Naive thymus-derived CD8-positive, alpha-beta T cell (primary cell): ENCODE results near the gene SOHLH1. TPM values are rescaled to one million over a fixed set of nuclear protein-coding genes. Genes with fewer than 3 reads are reported as not detected.

ENCODE experiments used
- ATAC-seq, 2 donors: fragments of 150-1000 bp; cut with Tn5 transposase in 1 of 2; sonication (Bioruptor Pico), chemical (Tn5 transposase) in 1 of 2; 1 replicate in 1 of 2; 2 replicates in 1 of 2; pipeline ENCODE4 v1.10.0; 2021; ENCODE audit warnings: mild to moderate bottlenecking in 2 of 2, moderate library complexity in 2 of 2
- POLR2A ChIA-PET: fragments of 350-600 bp; sonication (Branson Sonifier 250); formaldehyde crosslinking; loops from one replicate; lab custom pipeline; 2021; ENCODE audit warnings: antibody characterized with exemption; lab: Charles Lee
- DNase-seq, 10 donors: peaks; one replicate each; pipeline versions ENCODE4 v3.0.0 to v3.0.0-alpha.2; 2020 to 2022
- H3K27ac Mint-ChIP-seq, 10 donors: one replicate each; pipeline ENCODE4 v1.8.0; 2020 to 2022; ENCODE audit warnings: mild to moderate bottlenecking in 10 of 10, mixed read lengths in 10 of 10, moderate library complexity in 4 of 10, inconsistent platforms in 1 of 10
- H3K27me3 Mint-ChIP-seq, 5 donors: one replicate each; pipeline ENCODE4 v1.8.0; 2021 to 2022; ENCODE audit warnings: mixed read lengths in 5 of 5
- H3K36me3 Mint-ChIP-seq, 3 donors: one replicate each; pipeline ENCODE4 v1.8.0; 2020 to 2022; ENCODE audit warnings: mixed read lengths in 3 of 3, mild to moderate bottlenecking in 2 of 3, inconsistent platforms in 1 of 3
- H3K4me1 Mint-ChIP-seq, 4 donors: one replicate each; pipeline ENCODE4 v1.8.0; 2021 to 2022; ENCODE audit warnings: mixed read lengths in 4 of 4
- H3K4me3 Mint-ChIP-seq, 10 donors: one replicate each; pipeline ENCODE4 v1.8.0; 2020 to 2022; ENCODE audit warnings: mild to moderate bottlenecking in 10 of 10, mixed read lengths in 10 of 10, moderate library complexity in 6 of 10, inconsistent platforms in 1 of 10
- H3K9me3 Mint-ChIP-seq, 9 donors: one replicate each; pipeline ENCODE4 v1.8.0; 2020 to 2022; ENCODE audit warnings: mixed read lengths in 9 of 9, mild to moderate bottlenecking in 3 of 9, inconsistent platforms in 1 of 9, moderate library complexity in 1 of 9
- polyA plus RNA-seq, 3 donors: library from polyadenylated mRNA; unstranded; fragments of 300-500 nt; fragmentation: Illumina TruSeq; gene quantifications; one replicate each; pipeline ENCODE4 v1.2.3, GENCODE V29; 2021
- total RNA-seq, 8 experiments: library from RNA in 2 of 8; stranded (reverse) in 2 of 8; gene quantifications; one replicate each; pipeline ENCODE4 v1.2.3 and lab custom pipeline; 2021 to 2026

The SOHLH1 gene
- total and polyA plus RNA-seq, 5 experiments from 2014 or later = not detected

DNA sequence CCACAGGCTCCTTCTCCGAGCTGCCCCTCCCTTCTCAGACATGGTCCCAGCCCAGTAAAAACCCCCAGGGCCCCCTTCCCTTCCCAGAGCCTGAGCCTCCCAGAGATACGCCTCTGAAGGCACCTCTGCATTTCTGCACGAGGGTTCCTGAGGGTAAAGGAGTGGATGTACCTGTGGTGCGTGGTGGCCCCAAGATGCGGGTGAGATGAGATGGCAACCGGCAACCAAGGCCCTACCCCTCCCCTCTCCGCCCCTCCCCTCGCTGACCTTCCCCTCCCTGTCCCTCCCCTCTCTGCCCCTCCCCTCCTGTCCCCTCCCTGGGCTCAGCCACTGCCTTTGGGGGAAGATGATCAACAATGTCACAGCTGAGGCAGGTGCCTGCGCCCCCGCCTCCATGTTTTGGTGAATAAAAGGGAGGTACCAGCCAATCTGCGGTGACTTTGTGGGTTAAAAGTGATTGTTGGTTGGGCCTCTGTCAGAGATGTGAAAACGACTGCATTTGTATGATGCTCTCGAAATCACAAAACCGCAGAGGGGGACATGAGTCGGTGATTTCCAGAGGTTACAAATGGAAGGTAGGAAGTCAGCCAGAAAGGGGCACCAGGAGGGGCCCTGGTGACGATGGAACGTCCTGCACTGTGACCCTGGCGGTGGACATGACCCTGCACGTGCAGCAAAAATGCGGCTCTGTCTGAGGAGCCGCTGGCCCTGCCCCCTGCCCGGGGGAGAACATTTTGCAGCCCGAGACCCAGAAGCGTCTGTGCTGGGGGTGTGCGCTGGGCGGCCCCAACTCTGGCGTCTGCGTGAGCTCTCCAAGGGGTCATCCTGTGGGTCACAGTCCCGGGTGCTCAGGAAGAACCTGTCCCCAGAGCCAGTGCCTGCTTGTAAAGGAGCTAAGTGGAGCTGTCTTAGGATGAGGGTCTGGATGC lies 32.5 kb downstream of the SOHLH1 start:
- no peak overlapping the region for H3K27ac Mint-ChIP-seq
- no peak overlapping the region for H3K4me3 Mint-ChIP-seq
- ATAC-seq (no peak), DNase-seq (no peak)
- no peaks in the 10 kb centered on the region for H3K4me1 Mint-ChIP-seq
- H3K36me3 Mint-ChIP-seq = no peaks in the 10 kb centered on the region
- H3K27me3 Mint-ChIP-seq = peaks cover 0 to 3% (median 3%) of the 10 kb centered on the region in 5 donors
- POLR2A ChIA-PET = no interaction called here
- H3K9me3 Mint-ChIP-seq = peaks cover 0 to 5% (median 0%) of the 10 kb centered on the region in 9 donors

DNA sequence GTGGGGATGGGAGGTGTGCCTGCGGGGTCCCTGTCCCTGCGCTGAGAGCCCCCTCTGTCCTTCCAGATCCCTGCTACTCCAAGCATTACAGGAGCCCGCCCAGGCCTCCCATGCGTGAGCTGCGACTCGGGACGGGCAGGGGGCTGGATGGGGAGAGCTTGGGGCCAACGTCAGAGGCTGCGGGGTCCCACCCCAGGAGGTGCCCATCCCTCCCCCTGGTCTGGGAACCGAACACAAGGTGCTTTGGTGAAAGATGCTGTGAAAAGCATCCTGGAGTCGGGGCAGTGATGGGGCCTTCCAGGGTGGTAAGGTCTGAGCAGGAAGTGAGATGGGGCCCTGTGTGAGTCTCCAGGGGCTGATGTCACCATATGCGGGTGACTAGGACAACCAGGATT lies 33.5 kb downstream of the SOHLH1 start:
- H3K27ac Mint-ChIP-seq = no peak overlapping the region
- H3K27me3 Mint-ChIP-seq = peaks cover 0 to 3% (median 0%) of the 10 kb centered on the region in 5 donors
- H3K9me3 Mint-ChIP-seq = peaks cover 0 to 5% (median 0%) of the 10 kb centered on the region in 9 donors
- H3K36me3 Mint-ChIP-seq = no peaks in the 10 kb centered on the region
- no peaks in the 10 kb centered on the region for H3K4me1 Mint-ChIP-seq
- ATAC-seq (no peak), DNase-seq (no peak)
- H3K4me3 Mint-ChIP-seq = no peak overlapping the region
- POLR2A ChIA-PET = no interaction called here

DNA sequence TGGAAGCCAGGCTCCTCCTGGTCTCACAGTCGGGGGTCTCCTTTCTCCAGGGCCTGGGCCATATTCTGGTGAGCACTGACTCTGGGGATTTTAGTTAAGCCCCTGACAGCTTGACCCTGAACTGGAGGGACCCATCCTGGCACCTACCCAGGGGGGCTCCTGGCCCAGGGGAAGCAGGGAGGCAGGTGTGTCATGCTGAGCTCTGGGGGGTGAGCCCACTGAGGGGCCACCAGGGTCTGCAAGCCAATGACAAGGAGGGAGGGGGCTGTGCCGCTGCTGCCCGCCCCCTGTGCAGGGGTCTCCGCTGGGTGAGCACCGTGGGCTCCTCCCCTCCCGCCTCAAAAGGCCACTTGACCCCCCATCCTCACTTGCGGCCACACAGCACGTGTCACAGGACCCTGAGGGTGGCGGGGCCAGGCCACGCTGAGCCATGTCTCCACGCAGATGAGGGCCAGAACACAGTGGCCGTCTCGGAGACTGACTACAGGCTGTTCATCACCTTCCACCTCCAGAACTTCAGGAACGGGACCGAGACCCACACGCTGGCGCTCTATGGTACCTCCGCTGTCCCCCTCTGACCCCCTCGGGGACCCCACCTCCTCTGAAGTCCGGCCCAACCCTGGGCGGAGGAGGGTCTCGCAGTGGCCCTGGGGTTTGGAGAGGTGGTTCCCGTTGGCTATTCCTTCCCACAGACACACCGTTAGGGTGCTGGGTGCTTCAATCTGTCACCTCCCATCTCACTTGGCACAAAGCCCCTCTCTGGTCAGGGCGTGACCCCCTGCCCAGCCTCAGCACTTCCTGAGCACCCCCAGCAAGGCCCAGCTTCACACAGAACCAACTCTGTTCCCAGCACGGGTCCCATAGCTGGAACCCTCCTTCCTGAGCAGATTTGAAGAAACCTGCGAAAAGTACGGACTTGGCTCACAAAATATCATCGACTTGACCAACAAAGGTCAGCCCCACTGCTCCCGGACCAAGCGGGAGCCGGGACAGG lies 34.2 kb downstream of the SOHLH1 start:
- no peak for ATAC-seq
- Mint-ChIP-seq H3K27ac (peak overlapping the region in 1 of 10 donors; percentile 1), H3K4me1 (no peaks in the 10 kb centered on the region), H3K27me3 (peaks cover 0 to 3% (median 0%) of the 10 kb centered on the region in 5 donors), H3K9me3 (peaks cover 0 to 5% (median 0%) of the 10 kb centered on the region in 9 donors), H3K4me3 (no peak overlapping the region), H3K36me3 (no peaks in the 10 kb centered on the region)
- POLR2A ChIA-PET = no interaction called here
- DNase-seq = no peak

DNA sequence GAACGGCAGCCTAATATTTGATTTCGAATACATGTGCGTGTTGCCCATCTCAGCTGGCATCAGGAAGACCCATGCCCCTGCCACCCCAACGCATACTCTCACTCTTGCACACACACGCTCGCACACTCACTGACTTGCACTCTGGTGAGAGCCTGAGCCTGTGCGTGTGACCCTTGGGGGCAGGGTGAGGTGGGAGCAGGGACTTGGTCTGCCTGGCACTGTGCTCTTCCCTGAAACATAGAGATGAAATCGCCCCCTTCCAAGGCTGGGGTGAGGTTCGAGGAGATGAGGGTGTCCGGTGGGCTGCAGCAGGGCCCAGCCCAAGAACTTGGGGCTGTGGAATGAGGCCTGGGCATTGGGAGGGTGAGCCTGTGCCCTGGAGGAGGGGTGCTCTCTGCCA lies 35.0 kb downstream of the SOHLH1 start:
- no peaks in the 10 kb centered on the region for H3K36me3 Mint-ChIP-seq
- POLR2A ChIA-PET = no interaction called here
- peaks cover 0 to 3% (median 0%) of the 10 kb centered on the region in 5 donors for H3K27me3 Mint-ChIP-seq
- H3K4me1 Mint-ChIP-seq = no peaks in the 10 kb centered on the region
- ATAC-seq (no peak), DNase-seq (no peak)
- H3K4me3 Mint-ChIP-seq = no peak overlapping the region
- no peak overlapping the region for H3K27ac Mint-ChIP-seq
- peaks cover 0 to 5% (median 0%) of the 10 kb centered on the region in 9 donors for H3K9me3 Mint-ChIP-seq

DNA sequence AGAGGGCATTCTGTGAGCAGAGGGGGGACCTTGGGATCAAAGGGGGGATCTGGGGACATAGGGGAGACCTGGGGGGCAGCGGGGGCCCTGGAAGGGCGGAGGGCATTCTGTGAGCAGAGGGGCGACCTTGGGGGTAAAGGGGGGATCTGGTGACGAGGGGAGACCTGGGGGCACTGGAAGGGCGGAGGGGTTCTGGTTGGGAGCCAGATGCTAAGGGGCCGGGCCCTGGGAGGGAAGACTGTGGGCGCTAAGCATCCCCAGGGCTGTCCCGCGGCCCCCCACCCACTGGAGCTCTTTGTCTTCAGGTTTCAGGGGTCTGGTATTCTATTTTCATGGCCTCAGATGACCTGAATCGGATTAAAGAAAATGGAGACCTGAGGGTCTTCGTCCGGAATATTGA lies 35.4 kb downstream of the SOHLH1 start:
- peaks cover 0 to 3% (median 0%) of the 10 kb centered on the region in 5 donors for H3K27me3 Mint-ChIP-seq
- H3K9me3 Mint-ChIP-seq = peaks cover 0 to 2% (median 0%) of the 10 kb centered on the region in 9 donors
- ATAC-seq (no peak), DNase-seq (no peak)
- no peaks in the 10 kb centered on the region for H3K36me3 Mint-ChIP-seq
- H3K4me1 Mint-ChIP-seq = no peaks in the 10 kb centered on the region
- H3K4me3 Mint-ChIP-seq = no peak overlapping the region
- no peak overlapping the region for H3K27ac Mint-ChIP-seq
- POLR2A ChIA-PET = no interaction called here

DNA sequence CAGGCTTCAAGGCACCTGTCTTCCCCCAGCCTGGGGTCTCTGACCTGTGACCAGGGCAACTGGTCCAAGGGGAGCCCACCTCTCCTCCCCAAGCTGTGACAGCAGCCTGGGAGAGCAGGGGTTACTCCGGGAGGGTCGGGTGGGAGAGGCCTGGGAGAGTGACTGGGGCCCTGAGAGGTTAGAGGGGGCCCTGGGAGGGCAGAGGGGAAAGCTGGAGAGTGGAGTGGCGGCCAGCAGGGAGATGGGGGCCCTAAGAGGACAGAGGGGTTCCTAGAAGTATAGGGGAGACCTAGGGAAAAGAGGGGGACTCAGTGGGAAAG lies 35.9 kb downstream of the SOHLH1 start:
- no peaks in the 10 kb centered on the region for H3K4me1 Mint-ChIP-seq
- H3K36me3 Mint-ChIP-seq = no peaks in the 10 kb centered on the region
- H3K4me3 Mint-ChIP-seq = no peak overlapping the region
- DNase-seq = no peak
- no peak for ATAC-seq
- peaks cover 0 to 3% (median 0%) of the 10 kb centered on the region in 5 donors for H3K27me3 Mint-ChIP-seq
- H3K9me3 Mint-ChIP-seq = no peaks in the 10 kb centered on the region
- H3K27ac Mint-ChIP-seq = no peak overlapping the region
- POLR2A ChIA-PET = no interaction called here

DNA sequence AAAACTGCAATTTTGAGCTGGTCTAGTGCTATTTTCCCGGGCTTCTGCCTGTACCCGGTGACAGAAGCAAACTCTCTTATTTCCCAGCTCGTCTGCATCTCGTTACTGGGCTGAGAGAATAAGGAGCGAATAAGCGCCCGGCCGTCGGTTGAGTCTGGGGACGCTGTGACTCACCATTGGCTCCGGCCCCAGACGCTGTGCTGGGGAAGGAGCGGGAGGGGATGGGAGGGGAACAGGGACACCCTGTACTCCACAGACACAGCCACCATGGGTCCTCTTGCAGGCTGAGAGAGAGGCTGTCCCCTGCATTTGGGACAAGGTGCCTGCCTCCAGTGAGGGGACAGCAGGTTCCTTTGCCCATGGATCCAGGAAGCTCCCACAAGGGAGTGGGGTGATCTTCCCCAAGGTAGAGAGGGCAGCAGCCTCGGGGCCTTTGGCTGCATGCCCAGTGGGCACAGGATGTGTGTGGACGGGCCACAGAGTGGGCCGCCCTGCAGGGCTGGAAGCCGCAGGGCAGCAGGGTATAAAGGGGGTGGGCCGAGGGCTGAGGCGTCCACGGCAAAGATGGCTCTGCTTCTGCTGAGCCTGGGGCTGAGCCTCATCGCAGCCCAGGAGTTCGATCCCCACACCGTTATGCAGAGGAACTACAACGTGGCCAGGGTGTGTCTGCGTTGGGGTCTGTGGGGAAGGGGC lies 36.4 kb downstream of the SOHLH1 start, which contains the start of gene LCN9:
Gene LCN9, plus strand, starts transcription at position 552 of the 693 bp plus-strand sequence. Its CDS starts 13 bp downstream, at position 565.
- H3K27me3 Mint-ChIP-seq = peaks cover 0 to 6% (median 0%) of the 10 kb centered on the region in 5 donors
- POLR2A ChIA-PET = no interaction called here
- ATAC-seq = no peak
- H3K4me3 Mint-ChIP-seq = no peak within 1 kb of the TSS
- H3K9me3 Mint-ChIP-seq = no peaks in the 10 kb centered on the region
- no peak for DNase-seq
- no peaks in the 10 kb centered on the region for H3K4me1 Mint-ChIP-seq
- H3K27ac Mint-ChIP-seq = no peak within 1 kb of the TSS
- H3K36me3 Mint-ChIP-seq = no peaks in the 10 kb centered on the region

DNA sequence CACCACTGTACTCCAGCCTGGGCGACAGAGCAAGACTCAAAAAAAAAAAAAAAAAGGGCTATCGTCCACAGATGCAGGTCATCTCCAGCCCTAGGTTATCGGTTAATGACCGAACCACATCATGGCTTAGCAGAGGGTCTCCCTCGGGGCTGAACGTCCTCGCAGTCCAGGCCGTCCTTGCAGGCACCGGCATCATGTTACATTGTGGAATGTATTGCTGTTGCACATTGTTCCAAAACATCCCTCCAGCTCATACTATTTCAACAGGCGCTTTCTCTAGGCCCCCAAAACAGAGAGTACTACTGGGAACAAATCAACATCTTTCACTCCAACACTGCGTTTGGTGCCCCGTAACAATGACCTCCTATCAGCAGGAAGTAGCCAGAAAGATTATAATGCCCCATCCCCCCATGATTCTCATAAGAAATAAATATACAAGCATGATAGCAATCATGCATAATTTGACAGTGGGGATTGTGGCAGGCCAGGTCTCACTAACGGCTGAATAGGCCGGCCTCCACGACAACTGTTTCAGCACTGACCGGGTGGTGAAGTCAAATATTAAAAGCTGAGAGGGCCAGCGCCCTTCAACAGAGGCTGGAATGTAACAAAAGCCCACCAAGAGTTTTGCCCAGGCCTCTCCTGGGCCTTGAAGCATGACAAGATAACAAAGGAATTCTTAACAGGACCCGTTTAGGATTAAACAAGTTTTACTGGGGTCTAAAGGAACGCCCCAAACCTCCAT lies 37.3 kb downstream of the SOHLH1 start:
- H3K9me3 Mint-ChIP-seq = no peaks in the 10 kb centered on the region
- H3K27ac Mint-ChIP-seq = no peak overlapping the region
- ATAC-seq (no peak), DNase-seq (no peak)
- H3K27me3 Mint-ChIP-seq = peaks cover 0 to 8% (median 2%) of the 10 kb centered on the region in 5 donors
- H3K4me3 Mint-ChIP-seq = no peak overlapping the region
- H3K4me1 Mint-ChIP-seq = no peaks in the 10 kb centered on the region
- POLR2A ChIA-PET = no interaction called here
- H3K36me3 Mint-ChIP-seq = no peaks in the 10 kb centered on the region

DNA sequence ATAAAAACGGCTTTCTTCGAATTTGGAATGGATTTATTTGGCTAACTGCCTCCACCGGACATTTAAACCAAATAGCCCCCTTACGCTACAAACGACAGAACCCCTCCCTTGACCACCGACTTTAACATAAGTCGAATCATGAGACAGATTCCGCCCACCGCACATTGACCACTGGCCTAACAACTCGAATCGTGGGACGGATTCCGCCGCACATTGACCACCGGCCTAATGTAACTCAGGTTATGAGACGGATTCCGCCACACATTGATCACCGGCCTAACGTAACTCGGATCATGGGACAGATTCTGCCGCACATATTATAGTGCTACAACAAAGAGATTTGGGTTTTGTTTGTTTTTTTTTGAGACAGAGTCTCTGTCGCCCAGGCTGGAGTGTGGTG lies 38.9 kb downstream of the SOHLH1 start:
- H3K9me3 Mint-ChIP-seq = no peaks in the 10 kb centered on the region

DNA sequence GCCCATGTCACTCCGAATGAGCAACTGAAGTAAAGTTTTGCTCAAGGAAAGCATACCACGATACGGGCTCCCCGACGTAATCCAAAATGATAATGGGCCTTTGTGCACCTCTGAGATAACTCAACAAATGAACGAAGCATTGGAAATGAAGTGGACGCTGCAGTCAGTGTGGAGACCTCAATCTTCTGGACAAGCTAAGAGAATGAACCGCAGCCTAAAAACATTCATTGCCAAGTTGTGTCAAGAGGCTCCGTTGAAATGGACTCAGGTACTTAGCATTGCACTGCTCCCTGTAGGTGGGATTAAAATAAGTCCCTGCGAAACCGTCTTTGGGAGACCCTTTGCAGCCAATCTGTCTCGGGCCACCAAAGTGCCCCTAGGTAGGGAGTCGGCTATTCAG lies 40.0 kb downstream of the SOHLH1 start:
- Mint-ChIP-seq H3K4me1 (no peaks in the 10 kb centered on the region), H3K27me3 (peaks cover 2 to 12% (median 5%) of the 10 kb centered on the region in 5 donors), H3K9me3 (no peaks in the 10 kb centered on the region), H3K36me3 (no peaks in the 10 kb centered on the region), H3K4me3 (no peak overlapping the region), H3K27ac (no peak overlapping the region)
- ATAC-seq = no peak
- no peak for DNase-seq
- POLR2A ChIA-PET = no interaction called here

More for the DNA sequence above, 38.9 kb downstream of the SOHLH1 start:
- POLR2A ChIA-PET = no interaction called here
- no peaks in the 10 kb centered on the region for H3K4me1 Mint-ChIP-seq
- ATAC-seq = no peak
- H3K27ac Mint-ChIP-seq = no peak overlapping the region
- peaks cover 2 to 8% (median 6%) of the 10 kb centered on the region in 5 donors for H3K27me3 Mint-ChIP-seq
- no peak for DNase-seq
- no peaks in the 10 kb centered on the region for H3K36me3 Mint-ChIP-seq
- no peak overlapping the region for H3K4me3 Mint-ChIP-seq

DNA sequence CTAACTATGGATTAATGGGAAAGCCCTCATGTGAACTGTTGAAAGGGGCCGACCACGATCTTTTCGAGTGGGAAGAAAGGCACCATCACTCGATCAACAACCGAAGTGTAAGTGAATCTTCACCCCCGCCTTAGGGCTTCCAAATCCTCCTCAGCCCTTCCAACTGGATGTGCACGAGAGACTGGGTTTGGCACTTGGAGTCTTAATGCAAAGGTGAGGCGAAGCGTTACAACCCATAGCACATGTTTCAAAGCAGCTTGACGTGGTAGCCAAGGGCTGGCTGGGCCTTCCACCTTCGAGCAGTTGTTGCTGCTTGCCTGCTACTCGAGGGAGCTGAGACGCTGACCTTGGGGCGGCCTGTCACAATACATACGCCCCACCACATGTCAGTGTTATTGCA lies 41.9 kb downstream of the SOHLH1 start:
- no peak for ATAC-seq
- Mint-ChIP-seq H3K27ac (no peak overlapping the region), H3K4me1 (no peaks in the 10 kb centered on the region), H3K4me3 (no peak overlapping the region), H3K9me3 (peaks cover 0 to under 1% (median 0%) of the 10 kb centered on the region in 9 donors), H3K36me3 (no peaks in the 10 kb centered on the region), H3K27me3 (peaks cover 2 to 12% (median 9%) of the 10 kb centered on the region in 5 donors)
- POLR2A ChIA-PET = no interaction called here
- no peak for DNase-seq

DNA sequence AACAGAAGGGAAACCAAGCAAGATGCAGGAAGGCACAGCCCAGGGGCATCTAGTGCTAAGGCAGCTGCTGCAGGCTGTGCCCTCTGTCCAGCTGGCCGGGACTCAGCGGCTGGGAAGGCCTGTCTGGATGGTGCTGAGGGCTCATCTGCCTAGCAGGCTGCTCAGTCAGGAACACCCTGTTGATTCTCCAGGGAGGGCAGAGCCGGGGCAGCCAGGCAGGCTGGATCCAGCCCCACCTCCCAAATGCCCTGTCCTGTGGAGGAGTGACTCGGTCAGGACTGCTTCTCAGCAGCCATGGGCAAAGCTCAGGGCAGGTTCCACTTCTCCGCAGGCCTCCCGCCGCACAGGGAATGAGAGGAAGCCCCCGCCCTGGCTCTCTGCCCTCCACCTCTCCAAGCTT lies 44.0 kb downstream of the SOHLH1 start:
- Mint-ChIP-seq H3K27ac (no peak overlapping the region), H3K4me3 (no peak overlapping the region), H3K27me3 (peaks cover 2 to 27% (median 11%) of the 10 kb centered on the region in 5 donors), H3K36me3 (peaks cover 0 to under 1% (median 0%) of the 10 kb centered on the region in 3 donors), H3K9me3 (peaks cover 0 to 5% (median 2%) of the 10 kb centered on the region in 9 donors), H3K4me1 (no peaks in the 10 kb centered on the region)
- no peak for DNase-seq
- ATAC-seq = no peak
- POLR2A ChIA-PET = no interaction called here
